GM18858 (cell line): ENCODE results near the gene RMI2.

Experiments used
- ATAC-seq: cut with Tn5 transposase; IDR thresholded peaks from one replicate; pipeline ENCODE4 v1.9.1; 2021; ENCODE audit not compliant: unreplicated experiment

RMI2 gene

GRCh38 chr16:11309895-11310633 is 35.2 kb upstream of the RMI2 start:
- ATAC-seq = peak; percentile 27

- no peak for ATAC-seq
Measured at GRCh38 chr16:11310634-11310977, 34.7 kb upstream of the RMI2 start.

- peak; percentile 31 for ATAC-seq
Measured at GRCh38 chr16:11310997-11311561, 34.2 kb upstream of the RMI2 start.

- no peak for ATAC-seq
Measured at GRCh38 chr16:11312718-11313492, 32.4 kb upstream of the RMI2 start.

GRCh38 chr16:11313493-11314308 is 31.6 kb upstream of the RMI2 start:
- no peak for ATAC-seq

GRCh38 chr16:11314309-11314894 is 30.9 kb upstream of the RMI2 start:
- ATAC-seq = no peak

- ATAC-seq = no peak
Measured at GRCh38 chr16:11315510-11315909, 29.7 kb upstream of the RMI2 start.

- no peak for ATAC-seq
Measured at GRCh38 chr16:11316331-11317015, 28.8 kb upstream of the RMI2 start.

GRCh38 chr16:11318817-11319216 is 26.4 kb upstream of the RMI2 start:
- ATAC-seq = no peak

- ATAC-seq = no peak
Measured at GRCh38 chr16:11319529-11320146, 25.6 kb upstream of the RMI2 start.

GRCh38 chr16:11320170-11320569 is 25.1 kb upstream of the RMI2 start:
- no peak for ATAC-seq

- no peak for ATAC-seq
Measured at GRCh38 chr16:11321662-11322061, 23.6 kb upstream of the RMI2 start.

- no peak for ATAC-seq
Measured at GRCh38 chr16:11322823-11323222, 22.4 kb upstream of the RMI2 start.

GRCh38 chr16:11323551-11324336 is 21.5 kb upstream of the RMI2 start:
- ATAC-seq = no peak

GRCh38 chr16:11325404-11326083 is 19.7 kb upstream of the RMI2 start:
- no peak for ATAC-seq

- ATAC-seq = no peak
Measured at GRCh38 chr16:11326084-11326736, 19.0 kb upstream of the RMI2 start.

- no peak for ATAC-seq
Measured at GRCh38 chr16:11326737-11327276, 18.5 kb upstream of the RMI2 start.
